Measurements from ENCODE around the gene IKZF5. TPM values are rescaled to one million over a fixed set of nuclear protein-coding genes. Genes with fewer than 3 reads are reported as not detected.

IKZF5 gene
- total RNA-seq, 1 experiment from 2014 or later: 12.5 TPM

DNA sequence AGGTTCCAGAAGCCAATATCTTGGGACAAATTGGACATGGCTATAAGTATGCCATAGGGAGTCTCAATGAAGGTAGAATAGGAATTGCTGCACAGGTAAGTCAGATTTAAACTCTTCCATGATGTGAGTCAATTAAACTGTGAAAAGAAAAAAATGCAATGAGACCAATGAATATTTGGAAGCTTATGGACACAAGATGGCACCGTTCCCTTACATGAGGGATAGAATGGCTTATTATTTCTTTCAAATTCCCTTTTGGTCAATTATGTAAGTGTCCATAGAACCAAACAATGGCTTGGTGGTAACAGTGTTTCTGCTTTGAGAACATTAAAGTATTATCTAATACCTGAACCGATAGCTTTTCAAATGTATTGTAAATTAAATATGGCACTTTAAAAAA is 35.8 kb upstream of the IKZF5 start:
- no peak overlapping the region for H3K56ac ChIP-seq (ENCODE audit: insufficient read length, low read depth, low read length)
- H3K9me3 Mint-ChIP-seq: no peaks in the 10 kb centered on the region
- H4K20me1 ChIP-seq (ENCODE audit: control insufficient read depth, insufficient read depth, insufficient read length): no peaks in the 10 kb centered on the region
- H3K18ac ChIP-seq (ENCODE audit: insufficient read length, low read depth, low read length): no peak overlapping the region
- no peak overlapping the region for H3K4ac ChIP-seq (ENCODE audit: low read depth, low read length)
- H3K27me3 ChIP-seq (ENCODE audit: insufficient read depth, low read length): no peaks in the 10 kb centered on the region
- no peak overlapping the region for H2BK20ac ChIP-seq (ENCODE audit: low read depth, low read length, poor library complexity, severe bottlenecking)
- WGBS (ENCODE audit: extremely low coverage, insufficient read length, low lambda C conversion rate): no CpG with 5 or more reads among the region's 2 CpGs
- no peak overlapping the region for H2BK5ac ChIP-seq (ENCODE audit: insufficient read length, low read length)
- no peak overlapping the region for H3T11ph ChIP-seq (ENCODE audit: low read length)
- H3K4me1 Mint-ChIP-seq: peaks cover under 1 to 6% of the 10 kb centered on the region in 2 experiments; a peak in 3 of 4 replicates
- H2AK5ac ChIP-seq (ENCODE audit: insufficient read length, low read length): no peak overlapping the region
- no peaks in the 10 kb centered on the region for H3K23me2 ChIP-seq (ENCODE audit: insufficient read length, low read depth, low read length, poor library complexity, severe bottlenecking)
- no peak overlapping the region for H2BK15ac ChIP-seq (ENCODE audit: low read depth, low read length)
- H3K36me3 Mint-ChIP-seq (ENCODE audit: insufficient read depth in 1 of 3, low read depth in 3 of 3): peaks cover 1 to 18% (median 6%) of the 10 kb centered on the region in 3 experiments; a peak in 5 of 7 replicates
- no peak overlapping the region for H3K9ac ChIP-seq (ENCODE audit: extremely low read depth, insufficient read length, low read length)
- no peak overlapping the region for H2BK120ac ChIP-seq (ENCODE audit: low read depth, low read length, poor library complexity, severe bottlenecking)
- no peak overlapping the region for H2AFZ ChIP-seq (ENCODE audit: low read length)
- H3K14ac ChIP-seq (ENCODE audit: insufficient read depth, low read length): no peak overlapping the region
- H3K23ac ChIP-seq (ENCODE audit: insufficient read length, low read depth, low read length): no peak overlapping the region
- H3K4me3 Mint-ChIP-seq: no peak overlapping the region
- H4K91ac ChIP-seq (ENCODE audit: insufficient read length, low read depth, low read length): no peak overlapping the region
- H3K4me1 ChIP-seq (ENCODE audit: insufficient read depth, low read length): no peaks in the 10 kb centered on the region
- no peak overlapping the region for H3K27ac Mint-ChIP-seq
- TF ChIP-seq, protein P1, sequence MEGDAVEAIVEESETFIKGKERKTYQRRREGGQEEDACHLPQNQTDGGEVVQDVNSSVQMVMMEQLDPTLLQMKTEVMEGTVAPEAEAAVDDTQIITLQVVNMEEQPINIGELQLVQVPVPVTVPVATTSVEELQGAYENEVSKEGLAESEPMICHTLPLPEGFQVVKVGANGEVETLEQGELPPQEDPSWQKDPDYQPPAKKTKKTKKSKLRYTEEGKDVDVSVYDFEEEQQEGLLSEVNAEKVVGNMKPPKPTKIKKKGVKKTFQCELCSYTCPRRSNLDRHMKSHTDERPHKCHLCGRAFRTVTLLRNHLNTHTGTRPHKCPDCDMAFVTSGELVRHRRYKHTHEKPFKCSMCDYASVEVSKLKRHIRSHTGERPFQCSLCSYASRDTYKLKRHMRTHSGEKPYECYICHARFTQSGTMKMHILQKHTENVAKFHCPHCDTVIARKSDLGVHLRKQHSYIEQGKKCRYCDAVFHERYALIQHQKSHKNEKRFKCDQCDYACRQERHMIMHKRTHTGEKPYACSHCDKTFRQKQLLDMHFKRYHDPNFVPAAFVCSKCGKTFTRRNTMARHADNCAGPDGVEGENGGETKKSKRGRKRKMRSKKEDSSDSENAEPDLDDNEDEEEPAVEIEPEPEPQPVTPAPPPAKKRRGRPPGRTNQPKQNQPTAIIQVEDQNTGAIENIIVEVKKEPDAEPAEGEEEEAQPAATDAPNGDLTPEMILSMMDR (conservative IDR thresholded peaks at IDR 0.05): peak; percentile 44; the same call in 2 of the 3 replicates
- H3K9me3 ChIP-seq (ENCODE audit: control insufficient read depth, low read depth, low read length): no peaks in the 10 kb centered on the region
- DNase-seq: no peak
- no peaks in the 10 kb centered on the region for H3K27me3 Mint-ChIP-seq (ENCODE audit: low read depth)
- no peaks in the 10 kb centered on the region for H3K79me1 ChIP-seq (ENCODE audit: insufficient read depth, low read depth, low read length, poor library complexity, severe bottlenecking)
- H4K8ac ChIP-seq (replicated peaks; ENCODE audit: insufficient read length, low read depth, low read length): no peak overlapping the region
- no peak overlapping the region for H3K27ac ChIP-seq (ENCODE audit: insufficient read length, low read depth, low read length)
- no peak overlapping the region for H3K4me2 ChIP-seq (ENCODE audit: insufficient read depth, insufficient read length, low read length)
- no peak overlapping the region for H4K5ac ChIP-seq (ENCODE audit: insufficient read length, low read depth, low read length)
- no peak overlapping the region for H2BK12ac ChIP-seq (ENCODE audit: insufficient read length, low read depth, low read length)
- no peaks in the 10 kb centered on the region for H3K79me2 ChIP-seq (ENCODE audit: insufficient read depth, low read length)

Measured in H9 (cell line).